ENCODE measurements around the gene CMTM6. TPM values are rescaled to one million over a fixed set of nuclear protein-coding genes. Genes with fewer than 3 reads are reported as not detected.
"Not testable (repeated sequence)": the region's sequence is repeated elsewhere in the genome, so short reads cannot be mapped to it uniquely, and the experiment has no call there.

Gene CMTM6, protein sequence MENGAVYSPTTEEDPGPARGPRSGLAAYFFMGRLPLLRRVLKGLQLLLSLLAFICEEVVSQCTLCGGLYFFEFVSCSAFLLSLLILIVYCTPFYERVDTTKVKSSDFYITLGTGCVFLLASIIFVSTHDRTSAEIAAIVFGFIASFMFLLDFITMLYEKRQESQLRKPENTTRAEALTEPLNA
- 72.5 TPM for total RNA-seq

DNA sequence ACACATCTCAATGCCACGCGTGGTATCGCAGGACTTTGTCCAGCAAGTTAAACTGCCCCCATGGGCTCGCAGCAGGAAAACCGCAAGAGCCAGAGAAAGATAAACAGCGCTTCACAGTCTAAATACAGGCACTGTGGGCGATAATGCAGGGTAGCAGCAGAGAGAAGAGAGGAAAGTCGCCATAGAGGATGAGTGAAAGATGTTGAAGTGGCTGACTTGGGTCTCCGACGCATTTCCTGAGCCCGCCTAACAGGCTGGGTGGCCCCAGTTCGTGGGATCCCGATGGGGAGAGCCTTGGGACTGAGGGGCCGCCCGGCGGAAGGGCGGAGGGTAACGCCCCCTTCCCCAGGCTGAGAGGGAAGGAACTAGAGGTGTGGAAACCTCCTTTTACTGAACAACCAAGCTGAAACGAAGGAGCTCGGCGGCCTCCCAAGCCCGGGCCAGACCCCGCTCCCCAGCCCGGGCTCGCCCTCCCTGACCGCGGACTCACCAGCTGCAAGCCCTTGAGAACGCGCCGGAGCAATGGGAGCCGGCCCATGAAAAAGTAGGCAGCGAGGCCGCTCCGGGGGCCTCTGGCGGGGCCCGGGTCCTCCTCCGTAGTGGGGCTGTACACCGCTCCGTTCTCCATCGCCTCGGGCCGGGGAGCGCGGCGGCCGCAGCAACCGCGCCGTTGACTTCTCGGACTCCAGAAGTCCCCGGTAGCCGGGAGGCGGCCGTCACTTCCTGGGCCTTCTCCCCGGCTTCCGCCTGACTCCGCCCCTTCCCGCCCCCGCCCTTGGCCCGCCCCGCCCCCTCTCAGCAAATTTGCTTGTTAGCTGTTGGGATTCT is at the start of gene CMTM6:
Gene CMTM6, minus strand, starts transcription at position 735 of the 828 bp plus-strand sequence. Its CDS starts 107 bp downstream, at position 628.
- DNase-seq (ENCODE audit: low spot score), result peak; percentile 77

DNA sequence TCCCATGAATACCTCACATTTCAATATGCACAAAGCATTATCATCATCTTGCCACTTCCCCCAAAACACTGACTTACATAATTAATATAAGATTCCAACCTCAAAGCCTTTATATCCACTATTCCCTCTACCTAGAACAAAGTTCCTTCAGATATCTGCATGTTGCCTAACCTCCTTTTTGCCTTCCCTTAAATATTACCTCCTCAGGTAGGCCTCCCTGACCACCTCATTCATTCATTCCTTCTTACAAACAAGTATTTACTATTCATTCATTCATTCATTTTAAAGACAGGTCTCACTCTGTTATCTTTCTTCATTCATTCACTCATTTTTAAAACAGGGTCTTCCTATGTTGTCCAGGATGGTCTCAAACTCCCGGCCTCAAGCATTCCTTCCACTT is 49.4 kb upstream of the CMTM6 start:
- no peak for DNase-seq (ENCODE audit: low spot score)

- no peak for DNase-seq (ENCODE audit: low spot score)
Observed at GRCh38 chr3:32551496-32551895, 48.8 kb upstream of the CMTM6 start.

DNA sequence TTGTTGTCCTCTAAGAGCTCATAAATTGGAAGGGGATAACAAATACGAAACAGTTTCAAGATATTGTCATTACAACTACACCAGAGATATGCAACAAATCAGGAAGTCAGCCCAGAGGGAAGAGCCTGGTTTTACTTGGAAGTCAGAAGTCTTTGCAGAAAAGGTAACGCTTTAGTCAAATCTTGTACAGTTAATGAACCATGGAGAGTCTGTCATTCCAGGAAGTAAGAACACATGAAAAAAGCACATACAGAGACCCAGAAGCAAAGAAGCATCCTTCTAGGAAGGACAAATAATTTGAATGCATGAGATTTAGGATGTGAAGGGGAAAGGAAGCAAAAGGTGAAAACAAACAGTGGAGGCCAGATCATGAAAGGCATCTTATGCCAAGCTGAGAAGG is 48.4 kb upstream of the CMTM6 start:
- DNase-seq (ENCODE audit: low spot score), result no peak

- DNase-seq (ENCODE audit: low spot score), result no peak
Observed at GRCh38 chr3:32545305-32545704, 42.7 kb upstream of the CMTM6 start.

GRCh38 chr3:32544894-32545293 is 42.2 kb upstream of the CMTM6 start:
- DNase-seq (ENCODE audit: low spot score), result no peak

DNA sequence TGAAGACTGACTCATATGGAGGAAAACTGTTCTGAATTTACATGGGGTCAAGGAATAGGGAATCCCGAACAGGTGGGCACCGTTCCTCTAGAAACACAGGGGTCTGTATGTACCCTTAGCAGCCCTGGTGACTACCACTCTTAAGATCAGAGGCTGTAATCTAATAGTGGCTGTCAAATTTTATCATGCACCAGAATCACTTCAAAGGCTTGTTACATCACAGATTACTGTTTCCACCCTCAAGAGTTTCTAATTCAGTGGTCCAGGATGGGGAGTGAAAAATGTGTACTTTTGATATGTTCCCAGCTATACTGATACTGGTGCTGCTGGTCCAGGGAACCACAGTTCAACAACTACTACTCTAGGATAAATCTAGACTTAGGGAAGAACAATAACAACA is 40.2 kb upstream of the CMTM6 start:
- no peak for DNase-seq (ENCODE audit: low spot score)

GRCh38 chr3:32540899-32541298 is 38.2 kb upstream of the CMTM6 start:
- DNase-seq (ENCODE audit: low spot score), result no peak

- no peak for DNase-seq (ENCODE audit: low spot score)
Observed at GRCh38 chr3:32532434-32532833, 29.8 kb upstream of the CMTM6 start.

DNA sequence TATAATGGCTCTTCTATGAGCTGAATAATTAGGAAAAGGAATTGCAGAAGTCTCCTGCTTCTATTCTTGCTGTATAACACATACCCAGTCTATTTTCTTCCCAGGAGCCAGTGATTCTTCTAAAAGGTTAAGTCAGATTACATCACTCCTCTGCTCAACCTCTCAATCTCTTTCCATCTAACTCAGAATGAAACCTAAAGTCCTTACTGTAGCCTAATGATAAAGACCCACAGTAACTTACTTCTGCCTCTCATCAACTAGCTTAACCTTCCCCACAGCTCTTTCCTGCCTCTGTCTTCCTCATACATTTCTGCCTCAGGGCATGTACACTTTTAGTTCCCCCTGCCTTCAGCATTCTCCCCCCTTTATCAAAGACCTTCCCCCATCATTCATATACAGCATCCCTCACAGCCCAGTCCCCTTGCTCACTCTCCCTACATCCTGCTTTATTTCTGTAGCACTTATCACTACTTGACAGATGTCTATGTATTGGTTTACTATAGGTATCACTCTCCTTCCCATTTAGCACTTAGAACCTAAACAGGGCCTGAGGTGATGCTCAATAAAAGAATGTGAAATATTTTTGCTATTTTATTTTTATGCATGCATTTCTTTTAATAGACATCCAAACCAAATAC is 28.5 kb upstream of the CMTM6 start:
- DNase-seq (ENCODE audit: low spot score), result no peak

DNA sequence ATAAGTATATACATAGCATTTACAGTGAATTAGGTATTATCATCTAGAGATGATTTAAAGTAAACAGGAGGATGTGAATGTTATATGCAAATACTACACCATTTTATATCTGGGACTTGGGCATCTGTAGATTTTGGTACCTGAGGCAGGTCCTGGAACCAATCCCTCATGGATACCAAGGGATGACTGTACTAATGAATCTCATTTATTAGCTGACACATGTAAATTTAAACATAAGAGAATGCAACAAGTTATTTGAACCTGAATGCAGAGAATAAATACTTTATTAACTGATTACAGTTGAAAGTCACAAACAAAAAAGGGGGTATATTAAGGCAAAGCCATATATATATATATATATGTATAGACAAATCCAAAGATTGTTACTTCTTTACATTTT is 23.1 kb upstream of the CMTM6 start:
- DNase-seq (ENCODE audit: low spot score), result no peak

DNA sequence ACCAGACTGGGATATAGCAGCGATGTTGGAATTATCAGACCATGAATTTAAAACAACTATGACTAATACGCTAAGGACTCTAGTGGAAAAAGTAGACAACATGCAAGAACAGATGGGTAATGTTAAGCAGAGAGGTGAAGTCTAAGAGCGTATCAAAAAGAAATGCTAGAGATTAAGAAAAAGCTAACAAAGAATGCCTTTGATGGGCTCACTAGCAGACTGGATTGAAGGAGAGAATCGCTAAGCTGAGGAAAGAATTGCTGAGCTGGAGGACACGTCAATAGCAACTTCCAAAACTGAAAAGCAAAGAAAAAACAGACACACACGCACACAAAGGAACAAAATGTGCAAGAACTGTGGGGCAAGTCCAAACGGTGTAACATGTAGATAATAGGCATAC is 20.0 kb upstream of the CMTM6 start:
- no peak for DNase-seq (ENCODE audit: low spot score)

DNA sequence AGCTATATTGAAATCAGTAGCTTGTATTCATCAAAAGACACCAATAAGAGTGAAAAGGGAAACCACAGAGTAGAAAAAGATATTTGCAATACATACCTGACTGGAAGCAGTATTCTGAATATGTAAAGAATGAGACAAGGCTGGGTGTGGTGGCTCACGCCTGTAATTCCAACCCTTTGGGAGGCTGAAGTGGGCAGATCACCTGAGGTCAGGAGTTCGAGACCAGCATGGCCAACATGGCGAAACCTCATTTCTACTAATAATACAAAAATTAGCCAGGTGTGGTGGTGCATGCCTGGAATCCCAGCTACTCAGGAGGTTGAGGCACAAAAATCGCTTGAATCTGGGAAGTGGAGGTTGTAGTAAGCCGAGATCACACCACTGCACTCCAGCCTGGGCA is 16.3 kb upstream of the CMTM6 start:
- DNase-seq (ENCODE audit: low spot score), result not testable (repeated sequence)

DNA sequence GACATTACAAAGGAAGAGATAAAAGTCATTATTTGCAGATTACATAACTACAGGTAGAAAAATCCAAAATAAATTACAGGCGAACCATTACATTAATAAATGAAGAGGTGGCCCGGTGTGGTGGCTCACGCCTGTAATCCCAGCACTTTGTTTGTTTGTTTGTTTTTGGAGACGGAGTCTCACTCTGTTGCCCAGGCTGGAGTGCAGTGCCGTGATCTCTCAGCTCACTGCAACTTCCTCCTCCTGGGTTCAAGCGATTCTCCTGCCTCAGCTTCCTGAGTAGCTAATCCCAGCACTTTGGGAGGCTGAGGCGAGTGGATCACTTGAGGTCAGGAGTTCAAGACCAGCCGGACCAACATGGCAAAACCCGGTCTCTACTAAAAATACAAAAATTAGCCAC is 14.1 kb upstream of the CMTM6 start:
- not testable (repeated sequence) for DNase-seq (ENCODE audit: low spot score)

DNA sequence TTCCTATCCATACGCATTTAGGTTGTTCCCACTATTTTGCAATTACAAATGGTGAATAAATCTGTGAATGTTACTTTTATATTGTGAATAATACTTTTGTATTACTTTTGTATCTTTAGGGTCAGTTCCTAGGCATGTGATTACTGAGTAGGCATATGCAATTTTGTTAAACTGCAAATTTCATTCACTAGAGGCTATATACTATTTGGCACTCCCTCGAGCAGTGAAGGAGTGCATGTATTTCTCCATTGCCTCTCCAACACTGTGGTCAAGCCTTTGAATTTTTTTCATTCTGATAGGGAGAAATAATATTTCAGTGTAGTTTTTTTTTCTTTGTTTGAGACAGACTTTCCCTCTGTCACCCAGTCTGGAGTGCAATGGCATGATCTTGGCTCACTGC is 8.4 kb upstream of the CMTM6 start:
- DNase-seq (ENCODE audit: low spot score), result no peak

- peak; percentile 67 for DNase-seq (ENCODE audit: low spot score)
Observed at GRCh38 chr3:32510075-32510724, 7.5 kb upstream of the CMTM6 start.

GRCh38 chr3:32508711-32509110 is 6.1 kb upstream of the CMTM6 start:
- no peak for DNase-seq (ENCODE audit: low spot score)

- no peak for DNase-seq (ENCODE audit: low spot score)
Observed at GRCh38 chr3:32506466-32506865, 3.8 kb upstream of the CMTM6 start.

DNA sequence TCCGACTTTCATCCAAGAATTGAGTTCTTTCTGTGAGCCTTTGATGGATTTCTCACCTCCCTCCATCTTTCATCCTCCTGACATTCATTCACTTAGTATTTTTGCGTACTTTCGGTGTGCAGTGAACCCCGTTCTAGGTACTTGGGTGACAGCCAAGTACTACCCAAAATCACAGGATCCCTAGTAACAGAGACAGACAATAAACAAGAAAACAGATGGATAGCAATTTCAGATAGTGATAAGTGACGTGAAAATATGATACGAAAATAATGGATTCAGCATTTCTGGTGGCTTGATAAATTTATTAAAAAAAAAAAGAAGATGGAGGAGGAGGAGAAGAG is 264 bp upstream of the CMTM6 start:
- DNase-seq (ENCODE audit: low spot score), result no peak

DNA sequence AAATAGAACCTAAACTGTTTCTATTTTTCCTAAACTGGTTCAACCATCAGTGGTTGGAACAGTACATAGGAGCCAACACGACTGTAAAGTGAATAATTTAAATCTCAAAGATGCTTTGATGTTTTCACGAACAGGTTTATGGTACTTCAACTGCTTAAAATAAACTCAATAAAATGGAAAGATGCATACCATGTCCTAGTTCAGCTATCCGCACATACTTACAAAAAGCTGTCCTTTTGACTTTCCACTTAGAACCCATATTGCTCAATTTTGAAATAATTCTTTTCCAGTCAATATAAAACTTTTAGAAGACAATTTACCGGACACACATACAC is 902 bp downstream of the CMTM6 start:
- DNase-seq (ENCODE audit: low spot score), result no peak

DNA sequence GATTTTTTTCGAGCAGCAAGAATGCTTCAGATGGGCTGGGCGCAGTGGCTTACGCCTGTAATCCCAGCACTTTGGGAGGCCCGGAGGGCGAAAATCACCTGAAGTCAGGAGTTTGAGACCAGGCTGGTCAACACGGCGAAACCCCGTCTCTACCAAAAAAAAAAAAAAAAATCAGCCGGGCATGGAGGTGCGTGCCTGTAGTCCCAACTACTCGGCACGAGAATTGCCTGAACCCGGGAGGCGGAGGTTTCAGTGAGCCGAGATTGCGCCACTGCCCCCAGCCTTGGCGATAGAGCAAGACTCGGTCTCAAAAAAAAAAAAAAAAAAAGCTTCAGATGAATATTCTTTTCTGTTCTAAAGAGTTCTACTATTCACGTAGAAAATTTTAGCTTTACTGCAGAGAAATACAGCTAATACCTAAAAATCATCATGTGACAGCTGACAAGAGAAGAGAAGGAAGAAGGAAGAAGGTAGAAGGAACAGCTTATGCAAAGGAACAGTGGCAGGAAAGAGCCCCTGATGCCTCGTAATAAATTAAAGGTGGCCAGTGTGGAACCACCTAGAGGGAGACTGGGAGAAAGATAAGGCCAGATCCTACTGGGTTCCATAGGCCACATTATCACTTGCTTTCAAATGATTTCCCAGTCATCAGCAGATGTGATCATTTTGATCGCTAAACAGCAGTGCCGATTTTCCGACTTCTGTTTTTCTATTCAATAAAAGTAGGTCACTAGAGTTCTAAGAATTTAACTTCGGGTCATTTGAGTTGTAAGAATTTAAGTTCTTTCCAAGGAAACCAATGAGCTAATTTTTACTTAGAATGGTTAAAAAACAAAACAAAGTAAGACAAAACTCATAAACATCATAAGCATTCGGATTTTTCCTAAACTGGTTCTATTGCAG is 1.5 kb downstream of the CMTM6 start:
- DNase-seq (ENCODE audit: low spot score), result no peak

DNA sequence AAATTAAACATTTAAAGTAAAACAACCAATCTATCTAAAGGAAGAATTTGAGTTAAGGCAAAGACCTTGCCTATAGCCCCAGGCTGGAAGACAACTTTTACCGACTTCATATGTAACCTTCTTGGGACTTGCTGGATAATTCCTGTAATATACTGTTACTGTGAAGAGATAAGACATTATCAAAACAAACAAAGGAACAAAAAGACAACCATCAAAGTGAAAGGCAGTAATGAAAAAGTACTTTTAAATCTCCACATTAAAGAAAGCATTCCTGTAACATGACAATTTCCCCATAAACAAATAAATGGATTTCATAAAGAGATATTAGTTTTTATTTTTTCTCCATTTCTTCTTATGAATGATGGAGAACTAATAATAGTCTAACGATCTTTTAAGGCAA is 2.4 kb downstream of the CMTM6 start:
- DNase-seq (ENCODE audit: low spot score), result no peak
